K562 (cell line): ENCODE results near the gene PATE1. TPM values are rescaled to one million over a fixed set of nuclear protein-coding genes. Genes with fewer than 3 reads are reported as not detected.
A peak's percentile ranks its signal among the peaks of the same experiment; 100 is the strongest.

Source experiments
- ATAC-seq: fragments of 200-7000 bp; cut with Tn5 transposase; 3 replicates; pipeline ENCODE4 v1.9.1; 2020; ENCODE audit warnings: moderate library complexity
- BruUV-seq: library from RNA; stranded (reverse); fragments of 400-500 nt; replicated peaks from 2 replicates; lab custom pipeline; 2021; lab: Mats Ljungman, UMichigan
- CTCF ChIA-PET: fragments of 300-600 bp; formaldehyde crosslinking; extraction: SDS; loops from one replicate; lab custom pipeline; 2021; ENCODE audit warnings: low intra/inter-chr PET ratio; lab: Yijun Ruan, JAX
- POLR2A ChIA-PET: fragments of 300-600, 350-650 bp; sonication (Branson Sonifier 250); formaldehyde crosslinking; extraction: SDS; loops from one replicate; lab custom pipeline; 2021; ENCODE audit warnings: antibody characterized with exemption, inconsistent platforms; lab: Yijun Ruan, JAX
- DNase-seq, 4 experiments: peaks; one replicate each; pipeline versions ENCODE4 v3.0.0 to v3.0.0-alpha.2; 2011 to 2018; ENCODE audit warnings: low spot score in 3 of 4, mixed read lengths in 3 of 4; ENCODE audit errors: extremely low read depth in 1 of 4
- FAIRE-seq: peaks from 2 replicates; lab custom pipeline; 2011; peaks lifted over from hg19 to GRCh38; lab: Jason Lieb, UNC
- H2AFZ ChIP-seq: 2 replicates; pipeline ENCODE4 v1.6.0; 2011; ENCODE audit warnings: low read depth, low read length, control low read depth, inconsistent platforms
- H3K27ac ChIP-seq: fragments of 200-600 bp; 3 replicates; pipeline ENCODE4 v1.8.0; 2011; ENCODE audit warnings: low read depth, mild to moderate bottlenecking, control low read depth, inconsistent platforms, low read length, moderate library complexity, mixed read lengths; ENCODE audit errors: extremely low read depth
- H3K27me3 ChIP-seq, 2 experiments: fragments of 300-600 bp in 1 of 2; 2 replicates in 1 of 2; 3 replicates in 1 of 2; pipeline versions ENCODE4 v1.6.0 to v1.8.0; 2011; ENCODE audit warnings: inconsistent platforms in 2 of 2, low read length in 2 of 2, mild to moderate bottlenecking in 1 of 2, mixed read lengths in 1 of 2, moderate library complexity in 1 of 2; ENCODE audit not compliant: control insufficient read depth in 2 of 2, insufficient read depth in 2 of 2
- H3K36me3 ChIP-seq: fragments of 300-600 bp; 3 replicates; pipeline ENCODE4 v1.8.0; 2011; ENCODE audit warnings: mild to moderate bottlenecking, low read length, inconsistent platforms; ENCODE audit not compliant: control insufficient read depth, insufficient read depth
- H3K4me1 ChIP-seq, 2 experiments: fragments of 200-600 bp in 1 of 2; replicated peaks in 1 of 2; 2 replicates in 1 of 2; 3 replicates in 1 of 2; pipeline versions ENCODE4 v1.5.1 to v1.8.0; 2011; ENCODE audit warnings: inconsistent platforms in 2 of 2, low read length in 2 of 2, mild to moderate bottlenecking in 1 of 2, mixed read lengths in 1 of 2, moderate library complexity in 1 of 2; ENCODE audit not compliant: control insufficient read depth in 2 of 2, insufficient read depth in 2 of 2
- H3K4me2 ChIP-seq: 2 replicates; pipeline ENCODE4 v1.6.1; 2011; ENCODE audit warnings: low read length, control low read depth, inconsistent platforms, mixed read lengths; ENCODE audit not compliant: insufficient read depth
- H3K4me3 ChIP-seq: fragments of 200-600 bp; sonication (generic), shearing (Covaris generic); 2 replicates; pipeline ENCODE4 v1.5.1; 2016; ENCODE audit warnings: control low read depth, inconsistent platforms
- H3K79me2 ChIP-seq: fragments of 200-600 bp; 3 replicates; pipeline ENCODE4 v1.8.0; 2011; ENCODE audit warnings: low read length, inconsistent platforms; ENCODE audit not compliant: control insufficient read depth, insufficient read depth
- H3K9ac ChIP-seq, 2 experiments: 2 replicates each; pipeline versions ENCODE4 v1.6.0 to v1.6.1; 2011; ENCODE audit warnings: low read depth in 2 of 2, low read length in 2 of 2, control low read depth in 1 of 2, inconsistent platforms in 1 of 2, mild to moderate bottlenecking in 1 of 2, mixed read lengths in 1 of 2; ENCODE audit not compliant: insufficient read depth in 1 of 2
- H3K9me1 ChIP-seq: one replicate; pipeline ENCODE4 v1.6.0; 2011; ENCODE audit warnings: inconsistent platforms, mild to moderate bottlenecking, low read length, moderate library complexity; ENCODE audit not compliant: control insufficient read depth, insufficient read depth
- H3K9me3 ChIP-seq: replicated peaks from 2 replicates; pipeline ENCODE4 v1.5.1; 2011; ENCODE audit warnings: low read depth, low read length, inconsistent platforms; ENCODE audit not compliant: control insufficient read depth, insufficient read depth
- H4K20me1 ChIP-seq: replicated peaks from 2 replicates; pipeline ENCODE4 v1.6.1; 2011; ENCODE audit warnings: low read length, inconsistent platforms, mixed read lengths; ENCODE audit not compliant: control insufficient read depth, insufficient read depth
- BRF1 ChIP-seq: IDR thresholded peaks from 3 replicates; pipeline ENCODE4 v1.6.1; 2011; ENCODE audit warnings: borderline replicate concordance, mild to moderate bottlenecking; ENCODE audit not compliant: insufficient read length; ENCODE audit errors: extremely low read depth
- CTCF ChIP-seq, 3 experiments: IDR thresholded peaks in 2 of 3; conservative IDR thresholded peaks in 1 of 3; 2 replicates each; pipeline ENCODE4 v1.5.1; 2011 to 2012; ENCODE audit warnings: low read length in 3 of 3, mild to moderate bottlenecking in 3 of 3, control low read depth in 2 of 3, improper control_type of control experiment in 1 of 3, inconsistent platforms in 1 of 3, low read depth in 1 of 3, mixed read lengths in 1 of 3, moderate library complexity in 1 of 3; ENCODE audit not compliant: insufficient read depth in 2 of 3
- E2F5 ChIP-seq: sonication (generic); formaldehyde crosslinking; IDR thresholded peaks from 2 replicates; pipeline ENCODE4 v1.8.0; 2022; ENCODE audit warnings: mild to moderate bottlenecking, missing genetic modification reagents
- MYBL2 ChIP-seq, 2 experiments: fragments of 450-650 bp in 1 of 2; sonication (generic) in 1 of 2; formaldehyde crosslinking in 1 of 2; IDR thresholded peaks; 2 replicates each; pipeline versions ENCODE4 v1.6.1 to v1.8.1; 2017 to 2022; ENCODE audit warnings: borderline replicate concordance in 1 of 2, inconsistent platforms in 1 of 2, low read depth in 1 of 2, mild to moderate bottlenecking in 1 of 2, missing genetic modification reagents in 1 of 2, moderate library complexity in 1 of 2
- RAD21 ChIP-seq, 2 experiments: fragments of 250-450 bp in 1 of 2; fragments of 450-650 bp in 1 of 2; sonication (Bioruptor Pico) in 1 of 2; formaldehyde crosslinking in 1 of 2; IDR thresholded peaks in 1 of 2; conservative IDR thresholded peaks in 1 of 2; 2 replicates each; pipeline versions ENCODE4 v1.4.0 to v1.8.0; 2020 to 2022; ENCODE audit warnings: mild to moderate bottlenecking in 2 of 2, moderate library complexity in 1 of 2
- ZBTB1 ChIP-seq: sonication (generic); formaldehyde crosslinking; IDR thresholded peaks from 2 replicates; pipeline ENCODE4 v1.8.1; 2023; ENCODE audit warnings: missing genetic modification reagents, low read depth, mild to moderate bottlenecking, borderline replicate concordance
- WGBS: fragments of 100-300 bp; shearing (Covaris generic); methylation state at CpG from one replicate; pipeline ENCODE4 v1.1.6; 2016; ENCODE audit warnings: low coverage, mixed read lengths; ENCODE audit not compliant: insufficient coverage; ENCODE audit errors: missing lambda C conversion rate; 5-methylcytosine and 5-hydroxymethylcytosine counted together
- in situ Hi-C: fragments of 300-500 bp; cut with MboI; formaldehyde crosslinking; loops from 4 replicates; pipeline ENCODE4 v1.15.0; 2018; ENCODE audit warnings: inconsistent platforms, mixed read lengths
- intact Hi-C: fragments of 100-400 bp; cut with micrococcal nuclease; formaldehyde crosslinking; loops from 2 replicates; pipeline ENCODE4 v1.14.2; 2022
- polyA plus RNA-seq, 8 experiments: library from polyadenylated mRNA; depleted of rRNA in 4 of 8; stranded (reverse) in 5 of 8; unstranded in 3 of 8; fragments of >200 nt; fragmentation: Nextera tagmentation in 2 of 8; fragmentation: Illumina TruSeq in 1 of 8; extraction: Ambion mirVana in 2 of 8; extraction: Trizol in 1 of 8; gene quantifications; 2 replicates each; pipeline versions ENCODE4 v1.2.1 to v1.2.3, GENCODE V29; 2011 to 2014; ENCODE audit warnings: inconsistent platforms in 1 of 8, missing spikeins in 1 of 8
- total RNA-seq, 7 experiments: library from RNA; depleted of rRNA in 6 of 7; stranded (reverse); fragments of >200 nt in 6 of 7; fragmentation: Illumina TruSeq in 2 of 7; extraction: Trizol in 2 of 7; gene quantifications; 2 replicates each; pipeline versions ENCODE4 v1.2.1 to v1.2.3, GENCODE V29; 2011 to 2021; ENCODE audit warnings: low replicate concordance in 1 of 7

PATE1 gene
- total and polyA plus RNA-seq, 9 of the 15 experiments (the other 6 are each of a cell fraction or from before 2014, with no cell fraction given) = not detected

- Histone ChIP-seq H3K4me3 (no peak overlapping the region), H3K79me2 (no peaks in the 10 kb centered on the region), H2AFZ (no peak overlapping the region), H3K36me3 (no peaks in the 10 kb centered on the region), H3K27ac (no peak overlapping the region), H3K9me1 (no peaks in the 10 kb centered on the region), H3K27me3 (no peaks in the 10 kb centered on the region; a peak in 1 of 5 replicates), H3K9ac (no peak overlapping the region), H3K4me1 (no peaks in the 10 kb centered on the region), H3K9me3 (no peaks in the 10 kb centered on the region), H4K20me1 (no peaks in the 10 kb centered on the region), H3K4me2 (no peak overlapping the region)
- CTCF ChIA-PET = no interaction called here
- no peak for TF ChIP-seq BRF1
- no peak for TF ChIP-seq ZBTB1 (CRISPR knock-in tag)
- no peak for DNase-seq
- in situ Hi-C loops (no loop called here), intact Hi-C loops (no loop called here)
- POLR2A ChIA-PET = no interaction called here
- ATAC-seq = no peak
- no peak for FAIRE-seq
- BruUV-seq = no TSS peak
- WGBS = 0% methylated on average over 1 of the region's 1 CpG
Measured at GRCh38 chr11:125743681-125744080, 2.4 kb upstream of the PATE1 start.

- H4K20me1 ChIP-seq = no peaks in the 10 kb centered on the region
- WGBS = 0% methylated on average over 2 of the region's 2 CpGs
- H3K9ac ChIP-seq = no peak overlapping the region
- ATAC-seq = no peak
- FAIRE-seq = no peak
- ChIA-PET CTCF (no interaction called here), POLR2A (interaction anchor here (1.3 kb wide), 1 partner anchor 66 kb away, joined by 3 read pairs; no protein-coding TSS in a partner anchor)
- no peaks in the 10 kb centered on the region for H3K9me1 ChIP-seq
- in situ Hi-C loops (no loop called here), intact Hi-C loops (no loop called here)
- H3K36me3 ChIP-seq = no peaks in the 10 kb centered on the region
- TF ChIP-seq MYBL2 (IDR thresholded peaks at IDR 0.05; ENCODE audit: low read depth) = no peak
- TF ChIP-seq MYBL2 (CRISPR knock-in tag; IDR thresholded peaks at IDR 0.05; ENCODE audit: borderline replicate concordance) = no peak
- TF ChIP-seq E2F5 (CRISPR knock-in tag) = no peak
- peak in 2 of 3 experiments; percentile 22; a peak in 2 of 6 replicates for TF ChIP-seq CTCF (IDR thresholded peaks at IDR 0.05 in 2 of 3, conservative IDR thresholded peaks at IDR 0.05 in 1 of 3; ENCODE audit: insufficient read depth in 2 of 3, low read depth in 1 of 3, low read length in 3 of 3)
- TF ChIP-seq RAD21 (CRISPR knock-in tag; conservative IDR thresholded peaks at IDR 0.05 in 1 of 2, IDR thresholded peaks at IDR 0.05 in 1 of 2) = 0 out of 4 replicates have a peak, but pooled peaks of 1 of the 2 experiments have one; percentile 8
- no peak overlapping the region for H3K27ac ChIP-seq
- H3K4me3 ChIP-seq = no peak overlapping the region
- no peaks in the 10 kb centered on the region for H3K79me2 ChIP-seq
- peaks cover 4% of the 10 kb centered on the region in 2 experiments; a peak in 4 of 5 replicates for H3K27me3 ChIP-seq
- no peaks in the 10 kb centered on the region for H3K9me3 ChIP-seq
- DNase-seq = peak in 1 of 4 experiments; percentile 9
- H2AFZ ChIP-seq = no peak overlapping the region
- H3K4me2 ChIP-seq = no peak overlapping the region
- H3K4me1 ChIP-seq = no peaks in the 10 kb centered on the region
- no TSS peak for BruUV-seq
Measured at GRCh38 chr11:125750629-125751028, 4.5 kb downstream of the PATE1 start.
